Parathyroid adenoma (tissue), 2 donors: ENCODE data around the gene LEMD3.

ENCODE experiments used
- H2AFZ ChIP-seq: fragments of 300-600 bp; sonication (generic); one replicate; pipeline ENCODE4 v1.7.0; 2017; ENCODE audit warnings: antibody characterized with exemption, mild to moderate bottlenecking
- H3K27ac ChIP-seq: fragments of 300-600 bp; sonication (generic); one replicate; pipeline ENCODE4 v1.7.0; 2017
- H3K27me3 ChIP-seq: fragments of 300-600 bp; sonication (generic); one replicate; pipeline ENCODE4 v1.7.0; 2017; ENCODE audit warnings: low read length; ENCODE audit not compliant: control insufficient read depth, insufficient read depth
- H3K36me3 ChIP-seq: fragments of 300-600 bp; sonication (generic); one replicate; pipeline ENCODE4 v1.7.0; 2017; ENCODE audit warnings: low read length; ENCODE audit not compliant: control insufficient read depth, insufficient read depth
- H3K4me1 ChIP-seq: fragments of 300-600 bp; sonication (generic); one replicate; pipeline ENCODE4 v1.7.0; 2017; ENCODE audit warnings: control low read depth
- H3K4me2 ChIP-seq: fragments of 300-600 bp; sonication (generic); one replicate; pipeline ENCODE4 v1.7.0; 2017; ENCODE audit warnings: low read length
- H3K4me3 ChIP-seq: fragments of 300-600 bp; sonication (generic); one replicate; pipeline ENCODE4 v1.7.0; 2017; ENCODE audit warnings: low read depth, low read length
- H3K79me2 ChIP-seq: fragments of 300-600 bp; sonication (generic); one replicate; pipeline ENCODE4 v1.7.0; 2017; ENCODE audit warnings: control low read depth
- H3K9ac ChIP-seq: fragments of 300-600 bp; sonication (generic); one replicate; pipeline ENCODE4 v1.7.0; 2017; ENCODE audit warnings: mild to moderate bottlenecking
- H3K9me3 ChIP-seq: fragments of 300-600 bp; sonication (generic); one replicate; pipeline ENCODE4 v1.7.0; 2017; ENCODE audit warnings: low read length; ENCODE audit not compliant: control insufficient read depth
- TF ChIP-seq, protein P1 (sequence below): fragments of 300-600 bp; sonication (generic); IDR thresholded peaks from one replicate; pipeline ENCODE4 v1.7.0; 2017; ENCODE audit warnings: antibody characterized with exemption, mild to moderate bottlenecking
- donor health status: primary hyperparathyroidism.

LEMD3 gene

DNA sequence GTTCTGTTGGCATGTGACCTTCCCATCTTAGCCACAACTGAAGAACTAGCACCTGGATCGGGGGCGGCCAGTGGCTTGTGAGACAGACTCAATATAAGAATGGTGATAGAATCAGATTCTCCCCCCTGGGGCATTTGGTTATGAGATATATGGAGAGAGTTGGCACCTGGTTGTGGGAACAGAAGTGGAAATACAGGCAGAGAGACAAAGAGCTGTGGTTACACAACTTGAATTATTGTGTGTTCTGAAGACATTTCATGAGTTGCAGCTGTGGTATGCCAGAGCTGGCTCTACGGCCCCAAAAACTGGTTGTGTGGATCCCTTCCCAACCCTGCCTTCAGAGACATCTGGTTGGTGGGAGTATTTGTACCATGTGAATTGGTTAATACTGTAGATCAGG is 106.2 kb downstream of the LEMD3 start:
- Histone ChIP-seq H3K79me2 (no peaks in the 10 kb centered on the region), H3K27ac (no peak overlapping the region), H3K4me3 (no peak overlapping the region), H3K4me1 (no peaks in the 10 kb centered on the region), H3K36me3 (no peaks in the 10 kb centered on the region), H3K9ac (no peak overlapping the region), H2AFZ (no peak overlapping the region), H3K4me2 (no peak overlapping the region), H3K9me3 (no peaks in the 10 kb centered on the region), H3K27me3 (no peaks in the 10 kb centered on the region)
- TF ChIP-seq, protein P1, sequence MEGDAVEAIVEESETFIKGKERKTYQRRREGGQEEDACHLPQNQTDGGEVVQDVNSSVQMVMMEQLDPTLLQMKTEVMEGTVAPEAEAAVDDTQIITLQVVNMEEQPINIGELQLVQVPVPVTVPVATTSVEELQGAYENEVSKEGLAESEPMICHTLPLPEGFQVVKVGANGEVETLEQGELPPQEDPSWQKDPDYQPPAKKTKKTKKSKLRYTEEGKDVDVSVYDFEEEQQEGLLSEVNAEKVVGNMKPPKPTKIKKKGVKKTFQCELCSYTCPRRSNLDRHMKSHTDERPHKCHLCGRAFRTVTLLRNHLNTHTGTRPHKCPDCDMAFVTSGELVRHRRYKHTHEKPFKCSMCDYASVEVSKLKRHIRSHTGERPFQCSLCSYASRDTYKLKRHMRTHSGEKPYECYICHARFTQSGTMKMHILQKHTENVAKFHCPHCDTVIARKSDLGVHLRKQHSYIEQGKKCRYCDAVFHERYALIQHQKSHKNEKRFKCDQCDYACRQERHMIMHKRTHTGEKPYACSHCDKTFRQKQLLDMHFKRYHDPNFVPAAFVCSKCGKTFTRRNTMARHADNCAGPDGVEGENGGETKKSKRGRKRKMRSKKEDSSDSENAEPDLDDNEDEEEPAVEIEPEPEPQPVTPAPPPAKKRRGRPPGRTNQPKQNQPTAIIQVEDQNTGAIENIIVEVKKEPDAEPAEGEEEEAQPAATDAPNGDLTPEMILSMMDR, result no peak

DNA sequence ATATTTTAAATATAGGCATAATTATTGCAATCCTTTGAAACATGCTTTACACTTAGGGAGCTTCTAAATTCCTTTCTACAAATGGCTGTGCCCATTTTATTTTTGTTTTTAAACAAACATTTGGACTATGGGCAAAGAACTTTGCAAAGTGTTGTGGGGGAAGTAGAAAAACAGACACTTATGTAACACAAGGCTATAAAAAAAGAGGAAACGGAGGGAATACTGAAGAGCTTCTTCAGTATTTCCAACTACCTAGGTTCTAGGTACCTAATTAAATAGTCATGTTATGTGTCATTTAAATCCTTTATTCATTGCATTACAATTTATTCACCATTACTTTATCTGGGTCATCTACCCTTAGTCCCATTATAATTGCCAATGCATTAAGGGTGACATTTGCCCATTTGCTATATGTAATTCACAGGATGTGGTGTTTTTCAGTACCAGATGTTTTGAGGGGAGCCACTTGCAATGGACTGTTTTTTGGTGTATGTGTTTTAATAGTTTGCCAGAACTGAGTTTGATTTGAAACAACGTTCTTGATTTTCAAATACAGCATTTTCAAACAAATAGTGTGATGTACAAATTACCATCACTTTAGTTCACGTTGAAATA is 107.6 kb downstream of the LEMD3 start:
- no peak overlapping the region for H3K27ac ChIP-seq
- TF ChIP-seq, protein P1, result no peak
- H3K27me3 ChIP-seq, result no peaks in the 10 kb centered on the region
- no peaks in the 10 kb centered on the region for H3K79me2 ChIP-seq
- no peaks in the 10 kb centered on the region for H3K4me1 ChIP-seq
- H3K36me3 ChIP-seq, result no peaks in the 10 kb centered on the region
- H2AFZ ChIP-seq, result no peak overlapping the region
- no peak overlapping the region for H3K9ac ChIP-seq
- H3K4me2 ChIP-seq, result no peak overlapping the region
- H3K9me3 ChIP-seq, result no peaks in the 10 kb centered on the region
- H3K4me3 ChIP-seq, result no peak overlapping the region

GRCh38 chr12:65277994-65278575 is 108.7 kb downstream of the LEMD3 start:
- no peaks in the 10 kb centered on the region for H3K36me3 ChIP-seq
- H3K27me3 ChIP-seq, result no peaks in the 10 kb centered on the region
- H3K9ac ChIP-seq, result no peak overlapping the region
- peak overlapping the region; percentile 64 for H3K4me3 ChIP-seq
- H3K4me2 ChIP-seq, result peak overlapping the region; percentile 88
- H3K9me3 ChIP-seq, result no peaks in the 10 kb centered on the region
- peak overlapping the region; percentile 95 for H2AFZ ChIP-seq
- H3K79me2 ChIP-seq, result no peaks in the 10 kb centered on the region
- TF ChIP-seq, protein P1, result no peak
- peak overlapping the region; percentile 38 for H3K27ac ChIP-seq
- H3K4me1 ChIP-seq, result no peaks in the 10 kb centered on the region

GRCh38 chr12:65278576-65279368 is 109.4 kb downstream of the LEMD3 start, which contains the start of gene MSRB3:
Gene MSRB3, plus strand, starts transcription at chr12:65278683. Its CDS starts 29,897 bp downstream, at chr12:65308580.
- no peaks in the 10 kb centered on the region for H3K36me3 ChIP-seq
- H2AFZ ChIP-seq, result peak within 1 kb of the TSS; percentile 95
- TF ChIP-seq, protein P1, result no peak
- no peaks in the 10 kb centered on the region for H3K79me2 ChIP-seq
- H3K27me3 ChIP-seq, result no peaks in the 10 kb centered on the region
- H3K27ac ChIP-seq, result peak within 1 kb of the TSS; percentile 38
- no peak within 1 kb of the TSS for H3K9ac ChIP-seq
- peak within 1 kb of the TSS; percentile 64 for H3K4me3 ChIP-seq
- H3K4me2 ChIP-seq, result peak within 1 kb of the TSS; percentile 88
- H3K4me1 ChIP-seq, result no peaks in the 10 kb centered on the region
- H3K9me3 ChIP-seq, result no peaks in the 10 kb centered on the region
